ENCODE data around the gene RGS18.
"Not testable (repeated sequence)": the region's sequence is repeated elsewhere in the genome, so short reads cannot be mapped to it uniquely, and the experiment has no call there.

RGS18 gene, protein sequence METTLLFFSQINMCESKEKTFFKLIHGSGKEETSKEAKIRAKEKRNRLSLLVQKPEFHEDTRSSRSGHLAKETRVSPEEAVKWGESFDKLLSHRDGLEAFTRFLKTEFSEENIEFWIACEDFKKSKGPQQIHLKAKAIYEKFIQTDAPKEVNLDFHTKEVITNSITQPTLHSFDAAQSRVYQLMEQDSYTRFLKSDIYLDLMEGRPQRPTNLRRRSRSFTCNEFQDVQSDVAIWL

DNA sequence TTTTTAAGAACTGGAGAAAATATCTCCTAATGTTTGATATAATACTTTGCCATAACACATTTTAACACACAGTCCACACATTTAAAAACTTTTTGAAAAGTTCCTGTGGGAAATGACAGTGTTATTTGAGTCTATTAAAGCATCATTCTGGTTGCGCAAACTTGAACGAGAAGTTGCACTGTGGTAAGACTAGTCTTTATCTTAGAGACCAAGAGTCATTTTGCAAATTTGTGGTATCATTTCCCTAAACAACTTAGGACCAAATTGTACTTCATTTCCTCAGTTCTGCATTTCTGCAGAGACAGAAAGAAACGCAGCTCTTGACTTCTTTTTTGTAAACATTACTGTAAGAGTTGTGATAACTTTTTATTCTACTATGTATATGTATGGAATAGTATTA, at the start of gene RGS18:
Gene RGS18, plus strand, starts transcription at position 282 of the 400 bp plus-strand sequence. CDS start 176 bp downstream, outside the sequence.
- DNase-seq (ENCODE audit: low read depth, low spot score), result no peak

DNA sequence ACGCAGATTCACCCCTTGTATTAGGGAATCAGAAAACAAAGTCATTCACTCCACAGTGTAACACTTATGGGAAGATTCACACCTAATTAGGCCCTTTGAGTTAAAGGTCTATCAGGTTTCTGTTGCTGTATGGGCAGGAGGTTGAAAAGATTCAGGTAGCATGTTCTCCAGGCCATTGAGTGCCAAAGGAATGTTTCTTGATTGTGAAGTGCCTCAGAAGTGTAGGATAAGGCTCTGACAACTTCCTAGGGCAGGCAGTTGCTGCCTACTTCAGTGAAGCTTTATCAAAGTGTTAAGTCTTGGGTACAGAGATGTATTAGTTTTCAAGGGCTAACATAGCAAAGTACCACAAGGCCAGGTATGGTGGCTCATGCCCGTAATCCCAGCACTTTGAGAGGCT, 48.7 kb upstream of the RGS18 start:
- DNase-seq (ENCODE audit: low read depth, low spot score), result no peak

DNA sequence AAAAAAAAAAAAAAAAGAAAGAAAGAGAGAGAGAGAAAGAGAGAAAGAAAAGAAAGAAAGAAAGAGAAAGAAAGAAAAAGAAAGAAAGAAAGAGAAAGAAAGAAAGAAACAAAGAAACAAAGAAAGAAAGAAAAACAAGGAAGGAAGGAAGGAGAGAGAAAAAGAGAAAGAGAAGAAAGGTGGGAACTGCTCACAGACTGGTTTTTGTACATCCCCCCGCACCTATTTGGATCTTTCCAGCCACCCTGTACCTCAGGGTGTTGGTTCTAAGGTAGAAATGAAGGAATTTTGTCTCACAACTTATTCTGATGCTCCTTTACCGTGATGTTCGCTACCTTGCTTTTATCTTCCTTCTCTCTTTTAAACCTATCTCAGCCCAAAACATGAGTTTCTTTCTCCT, 43.3 kb upstream of the RGS18 start:
- no peak for DNase-seq (ENCODE audit: low read depth, low spot score)

DNA sequence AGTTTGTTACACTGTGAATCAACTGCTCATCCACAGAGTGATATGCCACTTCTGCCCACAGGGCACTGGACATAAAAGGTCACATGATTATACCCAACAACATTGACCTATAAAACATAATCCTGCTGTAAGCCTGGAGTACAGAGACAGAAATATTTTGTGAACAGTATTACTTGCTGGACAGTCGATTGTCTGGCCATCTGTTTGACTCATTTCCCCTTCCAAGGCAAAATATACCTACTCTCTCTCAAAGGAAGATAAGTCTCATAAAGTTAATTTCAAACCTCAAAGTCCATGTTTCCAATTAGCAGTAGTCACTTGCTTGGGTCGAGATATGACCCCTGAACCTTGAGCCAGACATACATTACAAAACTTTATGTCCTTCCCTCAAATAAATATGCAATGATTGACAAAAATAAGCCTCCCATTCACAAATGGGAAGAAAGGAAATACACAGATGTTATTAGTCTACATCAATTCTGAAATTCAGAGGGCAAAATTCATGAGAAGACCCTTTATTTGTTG, 39.3 kb upstream of the RGS18 start:
- DNase-seq (ENCODE audit: low read depth, low spot score), result no peak

GRCh38 chr1:192119701-192120100, 38.6 kb upstream of the RGS18 start:
- no peak for DNase-seq (ENCODE audit: low read depth, low spot score)

DNA sequence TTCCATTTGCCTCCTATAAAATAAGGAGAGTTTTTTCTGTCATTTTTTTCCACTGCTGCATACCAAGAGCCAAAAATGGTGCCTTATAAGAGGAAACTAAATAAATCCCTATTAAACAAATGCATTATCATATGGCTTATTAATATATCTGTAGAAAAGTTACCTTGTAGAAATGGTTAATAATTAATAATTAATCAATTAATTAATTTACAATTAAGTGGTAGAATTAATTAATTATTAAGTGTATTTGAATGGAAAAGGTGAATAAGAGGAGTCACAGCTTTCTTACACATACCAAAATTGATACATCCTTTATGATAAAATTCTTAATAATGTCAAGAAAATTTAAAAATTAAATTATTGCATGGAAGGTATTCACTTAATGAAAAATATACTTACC, 35.6 kb upstream of the RGS18 start:
- no peak for DNase-seq (ENCODE audit: low read depth, low spot score)

DNA sequence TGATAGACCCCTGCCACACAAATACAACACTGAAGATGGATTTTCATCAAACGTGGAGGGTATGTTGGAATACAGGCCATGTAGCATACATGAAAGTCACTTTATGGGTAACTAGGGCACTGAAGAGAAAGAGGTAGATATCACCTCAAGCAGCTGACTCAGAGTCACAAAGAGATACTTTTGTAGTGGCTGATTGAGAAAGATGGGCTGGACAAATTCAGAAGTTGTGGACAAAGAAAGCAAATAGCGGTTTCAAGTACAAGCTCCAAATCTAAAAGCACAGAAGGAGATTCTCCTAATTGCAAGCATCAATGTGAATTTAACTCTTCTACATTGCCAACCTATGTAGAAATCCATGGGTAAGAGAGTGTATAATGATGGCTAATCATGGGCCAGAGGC, 35.0 kb upstream of the RGS18 start:
- DNase-seq (ENCODE audit: low read depth, low spot score), result no peak

- DNase-seq (ENCODE audit: low read depth, low spot score), result no peak
These were observed 32.1 kb upstream of the RGS18 start for GRCh38 chr1:192126030-192126619.

DNA sequence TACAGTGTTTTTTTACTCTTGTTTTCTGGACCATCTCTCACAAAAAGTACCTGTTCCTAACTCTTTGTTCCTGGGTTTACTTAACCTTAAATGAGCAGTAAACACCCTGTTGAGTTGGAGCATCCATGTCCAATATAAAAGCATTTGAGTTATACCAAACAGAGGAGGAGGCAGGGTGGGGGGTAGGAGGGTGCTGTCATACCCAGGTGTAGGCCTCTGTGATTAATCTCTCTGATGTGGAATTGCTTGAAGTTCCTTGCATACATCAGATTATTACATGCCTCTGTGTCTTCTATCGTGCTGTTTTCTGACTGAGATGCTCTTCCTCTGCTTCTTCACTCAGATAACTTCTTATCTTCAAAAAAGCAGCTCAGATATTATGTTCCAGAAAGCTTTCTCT, 28.1 kb upstream of the RGS18 start:
- DNase-seq (ENCODE audit: low read depth, low spot score), result no peak

DNA sequence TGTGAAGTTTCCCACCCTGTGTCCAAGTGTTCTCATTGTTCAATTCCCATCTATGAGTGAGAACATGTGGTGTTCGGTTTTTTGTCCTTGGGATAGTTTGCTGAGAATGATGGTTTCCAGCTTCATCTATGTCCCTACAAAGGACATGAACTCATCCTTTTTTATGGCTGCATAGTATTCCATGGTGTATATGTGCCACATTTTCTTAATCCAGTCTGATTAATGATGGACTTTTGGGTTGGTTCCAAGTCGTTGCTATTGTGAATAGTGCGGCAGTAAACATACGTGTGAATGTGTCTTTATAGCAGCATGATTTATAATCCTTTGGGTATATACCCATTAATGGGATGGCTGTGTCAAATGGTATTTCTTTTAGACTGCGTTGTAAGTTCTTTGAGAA, 27.4 kb upstream of the RGS18 start:
- DNase-seq (ENCODE audit: low read depth, low spot score), result not testable (repeated sequence)

GRCh38 chr1:192131914-192132313, 26.3 kb upstream of the RGS18 start:
- DNase-seq (ENCODE audit: low read depth, low spot score), result no peak

GRCh38 chr1:192133350-192133926, 24.8 kb upstream of the RGS18 start:
- no peak for DNase-seq (ENCODE audit: low read depth, low spot score)

DNA sequence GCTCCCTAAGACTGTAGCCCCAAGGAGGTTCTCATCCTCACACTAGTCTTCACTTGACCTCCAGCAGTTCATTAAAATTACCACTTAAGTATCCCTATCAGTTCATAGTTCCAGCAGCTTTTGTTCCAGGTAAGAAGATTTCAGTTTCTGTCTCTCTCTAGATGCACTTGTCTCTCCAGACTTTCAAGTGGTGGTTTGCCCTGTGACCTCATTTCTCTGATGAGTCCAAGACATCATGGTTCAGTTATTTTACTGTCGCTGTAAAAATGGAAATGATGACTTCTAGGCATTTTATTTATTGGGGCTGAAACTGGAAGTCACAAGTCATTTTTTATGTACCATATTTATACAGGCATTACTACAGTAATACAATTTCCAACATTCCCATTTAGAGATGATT, 17.9 kb upstream of the RGS18 start:
- no peak for DNase-seq (ENCODE audit: low read depth, low spot score)

DNA sequence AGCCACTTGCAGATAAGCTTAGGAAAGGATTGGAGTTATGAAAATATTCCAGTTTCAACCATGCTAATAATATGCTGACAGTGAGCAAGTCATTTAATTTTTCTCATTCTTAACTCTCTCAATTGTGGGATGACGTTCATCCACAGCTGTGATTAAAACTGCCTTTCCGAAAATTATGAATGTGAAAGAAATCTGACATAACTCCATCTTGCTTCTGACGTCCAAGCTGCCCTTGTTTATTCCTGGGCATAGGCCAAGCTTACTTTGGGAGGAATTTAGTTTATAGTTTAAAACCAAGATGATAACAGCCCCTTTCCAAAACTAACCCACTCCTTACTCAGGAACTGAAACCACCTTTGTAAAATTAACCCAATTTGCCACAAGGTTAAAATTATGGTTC, 11.0 kb upstream of the RGS18 start:
- no peak for DNase-seq (ENCODE audit: low read depth, low spot score)

GRCh38 chr1:192147696-192148095, 10.6 kb upstream of the RGS18 start:
- DNase-seq (ENCODE audit: low read depth, low spot score), result no peak

DNA sequence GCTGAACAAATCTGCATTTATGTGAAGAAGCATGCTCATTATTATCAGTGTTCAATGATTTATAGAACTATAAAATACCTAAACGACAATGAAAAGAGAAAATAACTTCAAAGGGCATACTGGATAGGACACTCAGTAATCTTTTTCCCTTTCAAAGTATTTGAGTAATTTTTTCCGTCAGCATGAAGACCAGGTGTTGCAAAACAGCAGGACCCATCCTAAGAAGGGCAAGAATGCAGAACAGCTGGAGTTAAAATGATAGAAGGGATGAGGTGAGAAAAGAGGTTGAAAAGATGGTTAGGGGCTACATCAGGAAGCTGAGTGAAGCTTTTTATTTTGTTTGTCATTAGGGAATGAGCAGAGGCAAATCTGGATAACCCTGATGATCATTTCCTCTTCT, 7.1 kb upstream of the RGS18 start:
- DNase-seq (ENCODE audit: low read depth, low spot score), result no peak

- DNase-seq (ENCODE audit: low read depth, low spot score), result no peak
These were observed 5.0 kb upstream of the RGS18 start for GRCh38 chr1:192153276-192153675.

- DNase-seq (ENCODE audit: low read depth, low spot score), result no peak
These were observed 1.2 kb upstream of the RGS18 start for GRCh38 chr1:192157067-192157466.

DNA sequence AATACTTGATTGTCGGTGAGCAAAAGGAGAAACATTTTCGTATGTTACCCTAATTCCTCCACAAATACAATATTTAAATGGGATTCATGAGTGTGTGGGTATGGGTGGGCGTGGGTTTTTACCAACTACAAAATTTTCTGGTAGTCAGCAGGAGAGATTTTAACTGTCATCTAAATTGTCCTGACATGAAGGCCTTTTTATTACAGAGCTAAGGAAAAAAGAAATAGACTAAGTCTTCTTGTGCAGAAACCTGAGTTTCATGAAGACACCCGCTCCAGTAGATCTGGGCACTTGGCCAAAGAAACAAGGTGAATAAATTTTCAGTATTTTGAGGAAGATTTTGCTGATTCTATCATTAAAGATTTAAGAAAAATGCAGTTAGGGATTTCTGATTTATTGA, 752 bp downstream of the RGS18 start:
- DNase-seq (ENCODE audit: low read depth, low spot score), result no peak

DNA sequence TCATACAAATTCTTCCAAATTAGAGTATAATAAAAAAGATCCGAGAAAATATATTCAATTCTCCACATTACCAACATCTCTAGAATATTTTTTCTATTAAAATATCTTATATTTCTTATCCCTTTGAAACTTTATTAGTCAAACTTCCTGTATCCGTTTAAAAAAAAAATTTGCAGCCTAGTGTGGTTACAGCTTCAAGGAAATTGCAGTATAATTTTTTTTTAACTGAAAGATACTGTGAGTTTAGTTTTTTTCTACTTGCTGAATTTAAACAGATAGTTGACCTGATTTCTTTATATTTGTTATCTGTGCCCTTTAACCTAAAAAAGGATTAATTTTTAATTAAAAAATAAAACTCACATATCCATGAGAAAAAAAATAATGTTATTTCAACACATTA, 1.5 kb downstream of the RGS18 start:
- DNase-seq (ENCODE audit: low read depth, low spot score), result no peak

GRCh38 chr1:192160196-192160595, 1.9 kb downstream of the RGS18 start:
- DNase-seq (ENCODE audit: low read depth, low spot score), result no peak

DNA sequence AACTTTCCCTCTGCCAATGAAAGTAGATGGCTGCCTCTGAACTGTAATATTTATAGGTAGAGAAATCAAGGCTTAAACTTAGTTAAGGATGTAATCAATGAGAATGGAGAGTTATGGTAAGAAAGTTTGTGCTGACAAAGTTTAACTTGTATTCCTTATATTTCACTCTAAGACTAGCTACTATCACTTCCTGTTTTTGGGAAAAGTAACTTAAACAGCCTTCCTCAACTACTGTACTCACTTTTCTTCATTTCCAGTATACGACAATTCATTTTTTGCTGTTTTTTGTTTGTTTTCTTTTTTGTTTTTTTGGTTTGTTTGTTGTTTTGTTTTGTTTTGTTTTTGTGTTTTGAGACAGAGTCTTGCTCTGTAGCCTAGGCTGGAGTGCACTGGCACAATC, 3.7 kb downstream of the RGS18 start:
- no peak for DNase-seq (ENCODE audit: low read depth, low spot score)

DNA sequence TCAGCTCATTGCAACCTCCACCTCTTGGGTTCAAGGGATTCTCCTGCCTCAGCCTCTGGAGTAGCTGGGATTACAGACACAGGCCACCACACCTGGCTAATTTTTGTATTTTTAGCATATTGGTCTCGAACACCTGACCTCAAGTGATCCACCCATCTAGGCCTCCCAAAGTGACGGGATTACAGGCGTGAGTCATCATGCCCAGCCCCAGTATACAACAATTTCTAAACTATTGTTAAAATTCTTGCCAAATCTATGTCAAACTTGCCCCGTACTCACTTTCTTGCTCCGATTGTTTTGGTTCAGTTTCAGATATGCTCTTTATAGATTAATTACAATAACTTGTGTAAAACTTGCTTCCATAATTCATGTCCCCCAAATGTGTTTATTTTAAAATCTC, 4.1 kb downstream of the RGS18 start:
- no peak for DNase-seq (ENCODE audit: low read depth, low spot score)

Data from brain pericyte (primary cell).